H7 (cell line): ENCODE results near the gene EIF4G3. TPM values are rescaled to one million over a fixed set of nuclear protein-coding genes. Genes with fewer than 3 reads are reported as not detected.
A peak's percentile ranks its signal among the peaks of the same experiment; 100 is the strongest.
"Not testable (repeated sequence)": the region's sequence is repeated elsewhere in the genome, so short reads cannot be mapped to it uniquely, and the experiment has no call there.

Experiments
- DNase-seq: peaks from one replicate; pipeline ENCODE4 v3.0.0; 2012
- H3K27me3 ChIP-seq: 2 replicates; pipeline ENCODE4 v1.6.0; 2011; ENCODE audit warnings: mild to moderate bottlenecking, low read length; ENCODE audit not compliant: control insufficient read depth, insufficient read depth
- H3K36me3 ChIP-seq: replicated peaks from 2 replicates; pipeline ENCODE4 v1.5.1; 2011; ENCODE audit warnings: low read length; ENCODE audit not compliant: control insufficient read depth, insufficient read depth
- H3K4me3 ChIP-seq: 2 replicates; pipeline ENCODE4 v1.5.1; 2011; ENCODE audit warnings: low read depth, mild to moderate bottlenecking, control low read depth, low read length, moderate library complexity; ENCODE audit not compliant: insufficient read depth
- total RNA-seq: library from RNA; depleted of rRNA; stranded (reverse); fragments of >200 nt; shearing (Covaris generic); gene quantifications from 2 replicates; pipeline ENCODE4 v1.2.3, GENCODE V29; 2014

The EIF4G3 gene
- total RNA-seq, 1 experiment from 2014 or later, result 56.7 TPM

DNA sequence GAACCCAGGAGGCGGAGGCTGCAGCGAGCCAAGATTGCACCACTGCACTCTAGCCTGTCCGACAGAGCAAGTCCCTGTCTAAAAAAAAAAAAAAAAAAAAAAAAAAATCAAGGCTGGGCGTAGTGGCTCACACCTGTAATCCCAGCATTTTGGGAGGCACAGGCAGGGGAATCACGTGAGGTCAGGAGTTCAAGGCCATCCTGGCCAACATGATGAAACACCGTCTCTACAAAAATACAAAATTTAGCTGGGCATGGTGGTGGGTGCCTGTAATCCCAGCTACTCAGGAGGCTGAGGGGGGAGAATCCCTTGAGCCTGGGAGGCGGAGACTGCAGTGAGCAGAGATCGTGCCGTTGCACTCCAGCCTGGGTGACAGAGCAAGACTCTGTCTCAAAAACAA is 387.1 kb downstream of the EIF4G3 start:
- H3K27me3 ChIP-seq, H3K36me3 ChIP-seq, H3K4me3 ChIP-seq, DNase-seq: not testable (repeated sequence)

DNA sequence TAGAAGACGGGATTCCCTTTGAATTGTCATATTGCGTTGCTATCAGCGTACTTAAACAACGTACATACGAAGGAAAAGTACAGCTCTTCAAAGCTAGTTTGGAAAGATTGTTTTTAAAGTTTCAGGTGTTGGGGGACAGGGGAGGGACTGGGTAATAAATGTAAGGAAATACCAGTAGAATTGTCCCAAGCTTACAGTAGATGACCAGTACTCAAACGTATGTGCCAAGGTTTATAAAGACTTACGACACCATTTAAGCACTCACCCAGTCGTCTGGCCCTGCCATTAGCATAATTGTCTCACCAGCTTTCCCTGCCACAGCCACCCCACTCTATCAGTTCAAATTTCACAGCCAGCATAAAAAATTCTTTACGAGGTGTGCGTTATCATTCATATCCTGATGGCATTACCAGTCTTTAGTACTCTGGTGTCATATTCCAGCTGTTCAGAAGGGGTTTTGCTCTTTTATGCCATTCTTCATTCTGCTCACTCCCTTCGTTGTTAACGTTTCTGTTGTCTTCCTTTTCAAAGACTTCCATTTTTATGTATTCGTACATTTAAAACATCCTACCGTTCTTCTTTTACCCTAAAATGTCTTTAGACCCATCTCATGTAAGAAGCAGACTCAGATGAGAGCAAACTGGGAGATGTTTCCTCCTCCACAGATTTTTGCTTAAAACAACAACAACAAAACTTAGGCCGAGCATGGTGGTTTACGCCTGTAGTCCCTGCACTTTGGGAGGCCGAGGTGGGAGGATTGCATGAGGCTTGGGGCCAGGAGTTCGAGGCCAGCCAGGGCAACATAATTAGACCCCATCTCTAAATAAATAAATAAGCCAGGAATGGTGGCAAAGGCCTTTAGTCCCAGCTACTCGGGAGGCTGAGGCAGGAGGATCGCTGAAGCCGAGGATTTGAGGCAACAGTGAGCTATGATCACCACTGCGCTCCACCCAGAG is 388.6 kb downstream of the EIF4G3 start:
- no peaks in the 10 kb centered on the region for H3K36me3 ChIP-seq
- DNase-seq, result peak; percentile 21

DNA sequence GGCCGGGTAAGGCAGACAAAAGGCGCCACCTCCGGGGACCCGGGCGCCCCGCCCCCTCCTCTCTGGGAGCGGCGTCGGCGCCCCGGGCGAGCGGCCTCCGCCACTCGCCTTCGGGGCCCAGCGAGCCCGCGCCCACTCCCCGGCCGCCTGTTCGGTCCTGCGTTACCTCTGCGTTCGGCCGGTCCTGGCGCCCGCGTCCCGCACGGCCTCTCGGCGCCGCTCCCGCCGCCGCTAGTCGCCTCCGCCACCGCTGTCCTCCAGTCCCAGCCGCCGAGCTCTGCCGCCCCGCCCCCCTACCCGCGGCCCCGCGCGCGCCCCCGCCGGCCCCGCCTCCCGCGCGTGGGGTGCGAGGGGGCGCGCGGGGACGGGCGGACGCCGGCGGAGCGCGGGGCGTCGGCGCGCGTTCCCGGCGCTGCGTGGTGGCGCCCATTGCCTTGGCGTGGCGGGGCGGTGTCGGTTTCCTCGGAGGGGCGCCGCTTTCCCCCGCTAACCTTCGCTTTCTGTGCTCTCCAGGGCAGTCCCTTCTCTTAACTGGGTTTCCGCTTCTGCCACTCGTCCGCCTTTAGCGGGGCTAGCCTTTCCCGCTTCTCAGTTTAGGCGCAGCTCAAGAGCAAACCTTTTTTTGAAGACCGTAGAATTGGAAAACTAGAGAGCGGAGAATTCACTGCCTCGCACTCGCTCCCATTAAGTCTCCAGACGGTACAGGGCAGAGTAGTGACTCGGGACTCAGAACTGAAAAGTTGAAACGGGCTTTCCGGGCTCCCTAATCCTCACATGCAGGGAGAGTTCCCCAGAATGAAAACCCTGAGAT is 389.5 kb downstream of the EIF4G3 start, which contains the start of gene HP1BP3:
Gene HP1BP3, minus strand, starts transcription at position 279 of the 811 bp plus-strand sequence. CDS start 6,867 bp downstream, outside the sequence.
- Histone ChIP-seq H3K27me3 (no peaks in the 10 kb centered on the region), H3K36me3 (no peaks in the 10 kb centered on the region), H3K4me3 (peak within 1 kb of the TSS; percentile 100)
- DNase-seq, result no peak

More for the DNA sequence above, 388.6 kb downstream of the EIF4G3 start:
- Histone ChIP-seq H3K4me3 (peak overlapping the region; percentile 100), H3K27me3 (no peaks in the 10 kb centered on the region)

DNA sequence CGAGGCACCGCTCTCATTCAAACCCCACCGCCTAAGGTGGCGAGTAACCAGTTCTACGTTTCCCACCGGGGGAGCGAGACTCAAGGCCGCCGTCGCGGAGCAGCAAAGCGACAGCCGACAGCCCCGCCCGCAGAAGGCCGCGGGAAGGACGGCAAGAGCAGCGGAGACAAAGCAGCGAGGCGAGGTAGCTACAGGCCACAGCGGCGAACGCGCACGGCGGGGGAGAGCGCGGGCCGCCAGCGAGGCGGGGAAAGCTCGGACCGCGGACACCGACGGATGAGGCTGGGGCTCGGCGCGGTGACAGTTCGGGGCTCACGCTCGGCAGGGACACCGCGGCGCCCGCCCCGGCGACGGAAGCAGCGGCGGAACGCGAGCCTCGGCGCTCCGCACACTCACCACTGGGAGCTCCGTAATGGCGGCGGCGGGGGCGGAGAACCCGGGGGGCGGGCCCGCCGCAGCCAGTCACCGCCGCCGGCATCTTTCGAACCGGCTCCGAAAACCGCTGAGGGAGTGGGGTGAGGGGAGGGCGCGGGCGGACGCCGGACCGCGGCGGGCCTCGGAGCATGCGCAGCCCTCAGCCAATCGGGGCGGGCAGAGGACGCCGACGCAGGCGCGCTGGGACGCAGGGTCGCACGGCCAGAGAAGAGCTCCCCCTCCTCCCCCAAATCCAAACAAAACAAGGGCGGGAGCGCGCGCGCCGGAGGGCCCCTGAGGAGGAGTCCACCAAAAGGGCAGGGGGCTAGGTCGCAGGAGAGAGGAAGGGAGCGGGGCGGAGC is 390.3 kb downstream of the EIF4G3 start:
- Histone ChIP-seq H3K27me3 (no peaks in the 10 kb centered on the region), H3K4me3 (peak overlapping the region; percentile 100), H3K36me3 (no peaks in the 10 kb centered on the region)
- peak; percentile 99 for DNase-seq

DNA sequence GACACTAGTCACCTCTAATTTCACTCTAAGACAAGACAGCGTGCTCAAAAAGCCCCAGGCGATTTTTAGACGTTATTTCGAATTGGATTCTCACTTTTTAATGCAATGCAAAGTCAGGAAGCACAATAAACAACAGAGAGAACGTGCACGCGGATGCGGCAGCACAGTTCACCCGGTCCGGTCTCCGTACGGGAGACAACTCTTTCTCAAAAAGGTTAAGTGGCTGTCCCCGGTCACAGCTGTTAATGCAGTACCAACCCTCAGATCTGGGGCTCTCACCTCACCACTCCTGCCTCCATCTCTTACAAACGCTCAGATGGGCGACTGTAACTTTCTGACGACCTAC is 390.8 kb downstream of the EIF4G3 start:
- no peaks in the 10 kb centered on the region for H3K27me3 ChIP-seq
- H3K36me3 ChIP-seq, result no peaks in the 10 kb centered on the region
- peak overlapping the region; percentile 100 for H3K4me3 ChIP-seq
- no peak for DNase-seq

DNA sequence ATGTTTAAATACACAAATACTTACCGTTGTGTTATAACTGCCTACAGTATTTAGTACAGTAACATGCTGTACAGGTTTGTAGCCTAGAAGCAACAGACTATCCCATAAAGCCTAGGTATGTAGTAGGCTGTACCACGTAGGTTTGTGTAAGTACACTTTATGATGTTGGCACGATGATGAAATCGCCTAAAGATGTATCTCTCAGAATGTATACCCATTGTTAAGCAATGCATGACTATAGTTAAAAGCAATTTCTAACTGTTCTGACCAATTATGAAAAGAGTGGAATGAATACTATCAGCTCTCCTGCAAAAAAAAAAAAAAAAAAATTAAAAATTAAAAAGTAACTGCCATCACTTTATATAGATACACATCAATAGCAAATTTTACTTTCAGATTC is 401.0 kb downstream of the EIF4G3 start:
- H3K36me3 ChIP-seq, result peaks cover 27% of the 10 kb centered on the region
- H3K27me3 ChIP-seq, result no peaks in the 10 kb centered on the region
- no peak for DNase-seq
- no peak overlapping the region for H3K4me3 ChIP-seq

DNA sequence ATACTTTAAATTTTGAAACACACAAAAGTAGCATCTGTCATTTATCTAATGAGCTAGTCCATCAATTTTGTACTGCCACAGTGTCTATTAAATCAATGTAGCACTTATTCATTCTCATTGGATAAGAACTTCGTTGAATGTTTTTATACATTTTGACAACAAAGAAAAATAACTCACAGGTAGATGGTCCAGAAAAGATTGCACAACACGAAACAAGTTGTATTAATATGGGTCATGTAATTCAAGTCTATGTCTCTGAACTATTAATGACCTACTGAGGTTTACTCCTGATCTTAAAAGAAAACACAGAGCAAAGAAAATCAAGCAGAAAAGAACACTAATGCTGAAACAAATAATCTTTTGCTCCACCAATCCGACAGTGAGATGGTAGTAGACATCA is 404.9 kb downstream of the EIF4G3 start:
- no peaks in the 10 kb centered on the region for H3K27me3 ChIP-seq
- peaks cover 39% of the 10 kb centered on the region for H3K36me3 ChIP-seq
- no peak overlapping the region for H3K4me3 ChIP-seq
- DNase-seq, result no peak

DNA sequence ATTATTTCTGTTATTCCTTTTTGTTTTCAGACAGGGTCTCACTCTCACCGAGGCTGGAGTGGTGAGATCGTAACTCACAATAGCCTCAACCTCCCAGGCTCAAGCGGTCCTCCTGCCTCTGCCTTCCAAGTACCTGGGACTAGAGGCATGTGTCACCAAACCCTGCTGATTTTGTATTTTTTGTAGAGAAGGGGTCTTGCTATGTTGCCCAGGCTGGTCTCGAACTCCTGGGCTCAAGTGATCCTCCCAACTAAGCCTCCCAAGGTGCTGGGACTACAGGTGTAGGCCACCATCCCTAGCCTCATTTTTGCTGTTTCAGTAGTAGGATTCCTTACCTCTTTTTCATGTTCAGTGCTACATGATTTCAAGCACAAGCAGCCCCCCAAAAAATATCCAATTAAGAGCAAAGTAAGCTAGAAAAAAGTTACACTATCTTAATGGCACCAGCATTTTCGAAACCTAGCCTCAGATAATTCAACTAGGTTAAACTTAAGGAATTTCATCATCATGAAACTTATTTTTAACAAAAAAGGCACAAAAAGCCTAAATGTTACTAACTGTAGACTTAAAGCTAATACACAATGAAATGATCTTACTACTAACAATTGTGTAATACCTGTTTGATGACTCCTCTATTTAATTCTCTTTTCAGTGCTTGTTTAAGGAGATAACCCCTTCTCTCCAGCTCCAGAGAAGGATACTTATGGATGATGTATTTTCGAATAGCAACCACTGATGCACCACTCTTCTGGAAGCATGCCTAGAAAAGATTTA is 406.2 kb downstream of the EIF4G3 start:
- Histone ChIP-seq H3K4me3 (no peak overlapping the region), H3K27me3 (no peaks in the 10 kb centered on the region), H3K36me3 (peaks cover 40% of the 10 kb centered on the region)
- no peak for DNase-seq

DNA sequence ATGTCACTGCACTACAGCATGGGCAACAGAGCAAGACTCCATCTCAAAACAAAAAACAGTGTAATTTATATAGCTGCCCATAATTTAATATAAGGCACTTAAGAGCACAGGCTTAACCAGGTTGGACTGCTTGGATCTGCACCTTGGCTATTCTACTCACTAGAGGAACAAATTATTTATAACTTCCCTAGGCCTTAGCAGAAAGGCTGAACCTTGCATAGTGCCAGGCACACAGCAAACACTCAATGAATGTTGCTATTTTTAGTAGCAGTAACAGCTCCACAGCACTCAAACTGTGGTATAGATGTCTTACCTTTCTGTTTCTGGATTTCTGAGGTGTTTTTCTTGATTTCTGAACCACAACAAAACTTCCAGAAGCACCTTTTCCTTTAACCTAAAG is 409.4 kb downstream of the EIF4G3 start:
- DNase-seq, result no peak
- Histone ChIP-seq H3K4me3 (no peak overlapping the region), H3K27me3 (no peaks in the 10 kb centered on the region), H3K36me3 (peaks cover 41% of the 10 kb centered on the region)

DNA sequence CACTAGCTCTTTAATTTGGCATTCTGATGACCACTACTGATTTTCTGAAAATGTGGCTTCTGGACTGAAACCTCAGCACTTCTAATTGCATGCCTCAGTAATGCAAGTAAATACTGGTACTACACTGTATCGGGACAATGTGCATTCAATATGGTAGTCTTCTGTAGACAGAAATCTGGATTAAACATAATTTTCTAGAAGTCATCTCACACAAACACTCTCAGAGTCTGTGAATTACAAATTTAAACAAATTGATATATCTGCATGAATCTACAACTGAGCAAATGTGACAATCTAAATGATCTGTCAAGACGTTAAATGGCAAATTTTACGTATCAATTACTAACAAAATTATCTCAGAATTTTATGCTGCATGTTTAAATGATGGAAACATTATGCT is 413.3 kb downstream of the EIF4G3 start:
- H3K27me3 ChIP-seq, result no peaks in the 10 kb centered on the region
- H3K36me3 ChIP-seq, result peaks cover 38% of the 10 kb centered on the region
- no peak for DNase-seq
- H3K4me3 ChIP-seq, result no peak overlapping the region

DNA sequence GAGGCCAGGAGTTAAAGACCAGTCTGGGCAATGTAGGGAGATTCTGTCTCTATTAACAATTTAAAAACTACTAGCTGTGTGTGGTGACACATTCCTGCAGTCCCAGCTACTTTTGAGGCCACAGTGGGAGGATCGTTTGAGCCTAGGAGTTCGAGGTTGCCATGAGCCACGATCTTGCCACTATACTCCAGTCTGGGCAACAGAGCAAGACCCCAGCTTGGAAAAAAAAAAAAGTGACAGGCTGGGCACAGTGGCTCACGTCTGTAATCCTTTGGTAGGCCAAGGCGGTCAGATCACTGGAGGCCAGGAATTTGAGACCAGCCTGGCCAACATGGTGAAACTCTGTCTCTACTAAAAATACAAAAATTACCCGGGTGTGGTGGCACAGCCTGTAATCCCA is 416.4 kb downstream of the EIF4G3 start:
- Histone ChIP-seq H3K36me3 (peaks cover 29% of the 10 kb centered on the region), H3K27me3 (no peaks in the 10 kb centered on the region), H3K4me3 (no peak overlapping the region)
- no peak for DNase-seq
